Stimulated activated CD8-positive, alpha-beta memory T cell treated with anti-CD3 and anti-CD28 coated beads, Interleukin-2, amount 100 ng/mL, for 48 hours (primary cell): ENCODE measurements around the gene POT1.

ENCODE experiments used
- DNase-seq, 2 donors: peaks; one replicate each; pipeline ENCODE4 v3.0.0-alpha.2; 2020; ENCODE audit warnings: low read depth in 2 of 2

The POT1 gene

GRCh38 chr7:124808206-124808605 lies 121.4 kb downstream of the POT1 start:
- DNase-seq: no peak

GRCh38 chr7:124801330-124801895 lies 128.2 kb downstream of the POT1 start:
- DNase-seq: no peak

GRCh38 chr7:124800386-124800785 lies 129.2 kb downstream of the POT1 start:
- no peak for DNase-seq

GRCh38 chr7:124799448-124799847 lies 130.2 kb downstream of the POT1 start:
- DNase-seq: no peak

- no peak for DNase-seq
Observed at GRCh38 chr7:124796771-124797170, 132.9 kb downstream of the POT1 start.

- no peak for DNase-seq
Observed at GRCh38 chr7:124792696-124793095, 136.9 kb downstream of the POT1 start.

- no peak for DNase-seq
Observed at GRCh38 chr7:124792002-124792401, 137.6 kb downstream of the POT1 start.

GRCh38 chr7:124791426-124791825 lies 138.2 kb downstream of the POT1 start:
- no peak for DNase-seq

GRCh38 chr7:124790645-124791044 lies 139.0 kb downstream of the POT1 start:
- no peak for DNase-seq

GRCh38 chr7:124785994-124786393 lies 143.6 kb downstream of the POT1 start:
- no peak for DNase-seq

- no peak for DNase-seq
Observed at GRCh38 chr7:124784879-124785818, 144.5 kb downstream of the POT1 start.

GRCh38 chr7:124783271-124783670 lies 146.4 kb downstream of the POT1 start:
- no peak for DNase-seq

GRCh38 chr7:124781907-124782734 lies 147.5 kb downstream of the POT1 start:
- DNase-seq: no peak

- DNase-seq: no peak
Observed at GRCh38 chr7:124781418-124781817, 148.2 kb downstream of the POT1 start.

GRCh38 chr7:124780608-124781007 lies 149.0 kb downstream of the POT1 start:
- no peak for DNase-seq

GRCh38 chr7:124780056-124780455 lies 149.6 kb downstream of the POT1 start:
- DNase-seq: no peak

GRCh38 chr7:124779620-124780019 lies 150.0 kb downstream of the POT1 start:
- no peak for DNase-seq

GRCh38 chr7:124779194-124779593 lies 150.4 kb downstream of the POT1 start:
- DNase-seq: no peak

GRCh38 chr7:124777268-124777667 lies 152.4 kb downstream of the POT1 start:
- DNase-seq: no peak

- DNase-seq: no peak
Observed at GRCh38 chr7:124776153-124776552, 153.5 kb downstream of the POT1 start.

- DNase-seq: no peak
Observed at GRCh38 chr7:124775422-124775821, 154.2 kb downstream of the POT1 start.

GRCh38 chr7:124773938-124774337 lies 155.7 kb downstream of the POT1 start:
- no peak for DNase-seq
